HCT116 (cell line): ENCODE data around the gene VANGL2. TPM values are rescaled to one million over a fixed set of nuclear protein-coding genes. Genes with fewer than 3 reads are reported as not detected.

Source experiments
- ATAC-seq: fragments of 200-7000 bp; cut with Tn5 transposase; 2 replicates; pipeline ENCODE4 v1.9.1; 2020; ENCODE audit warnings: mild to moderate bottlenecking, moderate library complexity
- BruUV-seq: library from RNA; stranded (reverse); fragments of 400-500 nt; replicated peaks from 2 replicates; lab custom pipeline; 2021; lab: Mats Ljungman, UMichigan
- CTCF ChIA-PET: fragments of 300-600 bp; sonication (Branson Sonifier 250); formaldehyde crosslinking; loops from one replicate; lab custom pipeline; 2021; ENCODE audit warnings: antibody characterized with exemption; lab: Charles Lee
- POLR2A ChIA-PET: fragments of 300-600, 350-600 bp; sonication (Branson Sonifier 250); formaldehyde crosslinking; loops from one replicate; lab custom pipeline; 2021; ENCODE audit warnings: antibody characterized with exemption; lab: Charles Lee
- RAD21 ChIA-PET, 2 experiments: fragments of 300-600 bp; sonication (Branson Sonifier 250); formaldehyde crosslinking; loops; one replicate each; lab custom pipeline; 2023; ENCODE audit warnings: low total read pairs in 2 of 2; ENCODE audit not compliant: uncharacterized antibody in 2 of 2, unreplicated experiment in 2 of 2, low non-redundant PET in 1 of 2; lab: Charles Lee
- DNase-seq: peaks from one replicate; pipeline ENCODE4 v3.0.0-alpha.2; 2010; ENCODE audit warnings: low read depth, low spot score
- H2AFZ ChIP-seq: fragments of 200-600 bp; shearing (Covaris generic), sonication (generic); 2 replicates; pipeline ENCODE4 v1.6.1; 2017; ENCODE audit warnings: low read depth, mixed run types, mixed read lengths, antibody characterized with exemption, low read length; ENCODE audit not compliant: poor library complexity, severe bottlenecking
- H3K27ac ChIP-seq: 2 replicates; pipeline ENCODE4 v1.5.1; 2012; ENCODE audit warnings: low read depth, low read length
- H3K27me3 ChIP-seq: fragments of 200-600 bp; sonication (generic); 2 replicates; pipeline ENCODE4 v1.6.1; 2016; ENCODE audit warnings: mixed run types, low read length, mixed read lengths; ENCODE audit not compliant: insufficient read depth
- H3K36me3 ChIP-seq, 2 experiments: fragments of 200-500 bp in 1 of 2; fragments of 200-600 bp in 1 of 2; sonication (Bioruptor generic) in 1 of 2; sonication (generic) in 1 of 2; 2 replicates each; pipeline versions ENCODE4 v1.5.1 to v1.6.1; 2014 to 2016; ENCODE audit warnings: low read length in 2 of 2, inconsistent platforms in 1 of 2, mixed read lengths in 1 of 2, mixed run types in 1 of 2; ENCODE audit not compliant: insufficient read depth in 2 of 2, control insufficient read depth in 1 of 2
- H3K4me1 ChIP-seq, 2 experiments: fragments of 200-600 bp in 1 of 2; sonication (generic) in 1 of 2; 2 replicates each; pipeline versions ENCODE4 v1.5.1 to v1.6.1; 2012 to 2017; ENCODE audit warnings: low read length in 2 of 2, inconsistent platforms in 1 of 2, mild to moderate bottlenecking in 1 of 2, mixed read lengths in 1 of 2, mixed run types in 1 of 2, moderate library complexity in 1 of 2; ENCODE audit not compliant: insufficient read depth in 2 of 2, control insufficient read depth in 1 of 2
- H3K4me2 ChIP-seq: fragments of 200-600 bp; sonication (generic); 2 replicates; pipeline ENCODE4 v1.6.1; 2017; ENCODE audit warnings: mixed run types, low read length, mixed read lengths
- H3K4me3 ChIP-seq, 2 experiments: fragments of 200-600 bp in 1 of 2; sonication (generic) in 1 of 2; replicated peaks in 1 of 2; 2 replicates each; pipeline ENCODE4 v1.5.1; 2011 to 2016; ENCODE audit warnings: low read length in 2 of 2, control low read depth in 1 of 2, low read depth in 1 of 2, mild to moderate bottlenecking in 1 of 2, mixed read lengths in 1 of 2, mixed run types in 1 of 2
- H3K79me2 ChIP-seq: fragments of 200-600 bp; sonication (generic); 2 replicates; pipeline ENCODE4 v1.6.1; 2017; ENCODE audit warnings: mild to moderate bottlenecking, mixed run types, low read length, moderate library complexity, mixed read lengths; ENCODE audit not compliant: insufficient read depth
- H3K9ac ChIP-seq: fragments of 200-600 bp; sonication (generic); 2 replicates; pipeline ENCODE4 v1.6.1; 2016; ENCODE audit warnings: low read length, mixed read lengths
- H3K9me2 ChIP-seq: fragments of 200-600 bp; sonication (generic), shearing (Covaris generic); 2 replicates; pipeline ENCODE4 v1.6.1; 2017; ENCODE audit warnings: mixed run types, mild to moderate bottlenecking, moderate library complexity; ENCODE audit not compliant: insufficient read depth
- H3K9me3 ChIP-seq, 2 experiments: fragments of 200-500 bp in 1 of 2; fragments of 200-600 bp in 1 of 2; sonication (Bioruptor generic) in 1 of 2; sonication (generic) in 1 of 2; 2 replicates each; pipeline ENCODE4 v1.6.1; 2014 to 2017; ENCODE audit warnings: low read length in 2 of 2, mixed read lengths in 2 of 2, inconsistent platforms in 1 of 2, low read depth in 1 of 2, mild to moderate bottlenecking in 1 of 2, mixed run types in 1 of 2, moderate library complexity in 1 of 2; ENCODE audit not compliant: control insufficient read depth in 1 of 2, insufficient read depth in 1 of 2
- H4K20me1 ChIP-seq: fragments of 200-600 bp; sonication (generic), shearing (Covaris generic); 2 replicates; pipeline ENCODE4 v1.6.1; 2017; ENCODE audit warnings: mixed run types, mild to moderate bottlenecking, moderate library complexity; ENCODE audit not compliant: insufficient read depth
- REST ChIP-seq: IDR thresholded peaks from 2 replicates; pipeline ENCODE4 v1.6.1; 2012; ENCODE audit warnings: low read depth
- ZFX ChIP-seq: fragments of 450-650 bp; IDR thresholded peaks from 2 replicates; pipeline ENCODE4 v1.6.1; 2017
- intact Hi-C: fragments of 100-400 bp; cut with micrococcal nuclease; formaldehyde crosslinking; loops from 2 replicates; pipeline ENCODE4 v1.10.0; 2022
- total RNA-seq: library from RNA; stranded (reverse); gene quantifications from one replicate; pipeline ENCODE4 v1.2.1, GENCODE V29; 2021; ENCODE audit not compliant: unreplicated experiment

Gene VANGL2
- total RNA-seq, 1 experiment from 2014 or later, result 1.1 TPM

GRCh38 chr1:160374306-160375110 lies 25.9 kb upstream of the VANGL2 start:
- Histone ChIP-seq H3K9me2 (no peaks in the 10 kb centered on the region), H3K4me2 (no peak overlapping the region), H3K79me2 (no peaks in the 10 kb centered on the region), H3K9ac (no peak overlapping the region), H3K36me3 (no peaks in the 10 kb centered on the region), H3K9me3 (no peaks in the 10 kb centered on the region), H4K20me1 (no peaks in the 10 kb centered on the region), H2AFZ (no peak overlapping the region), H3K4me3 (no peak overlapping the region), H3K27ac (no peak overlapping the region), H3K27me3 (no peaks in the 10 kb centered on the region), H3K4me1 (peaks cover 0 to 8% of the 10 kb centered on the region in 2 experiments; a peak in 1 of 4 replicates)
- ChIA-PET RAD21 (interaction anchor here (0.7 to 1.5 kb wide), 2 partner anchors 123 to 289 kb away, joined by 3 to 5 read pairs; no protein-coding TSS in a partner anchor), POLR2A (no interaction called here), CTCF (interaction anchor here (0.7 to 5.8 kb wide), 5 partner anchors 8 to 272 kb away, joined by 3 to 51 read pairs (median 13); partner anchors contain the start of gene NHLH1)
- intact Hi-C loops, result loop anchor here (5.0 kb wide), 1 partner anchor 182 kb away; the partner anchor contains the start of gene CASQ1
- TF ChIP-seq REST, result no peak
- TF ChIP-seq ZFX, result no peak
- no peak for ATAC-seq
- no TSS peak for BruUV-seq
- DNase-seq, result no peak
